T47D (cell line): Measurements from ENCODE around the gene HOXA1.

Experiments used
- DNase-seq, 2 experiments: peaks; one replicate each; pipeline versions ENCODE4 v3.0.0 to v3.0.0-alpha.2; 2011 to 2012; ENCODE audit warnings: low read depth in 1 of 2, low spot score in 1 of 2
- JUND ChIP-seq: IDR thresholded peaks from 2 replicates; pipeline ENCODE4 v1.6.1; 2012; ENCODE audit warnings: low read depth
- in situ Hi-C: cut with HindIII; loops from 2 replicates; pipeline ENCODE4 v1.10.0; 2016; ENCODE audit warnings: low sequenced_read_pairs, low pct_unique_long_range_greater_than_20kb

HOXA1 gene

DNA sequence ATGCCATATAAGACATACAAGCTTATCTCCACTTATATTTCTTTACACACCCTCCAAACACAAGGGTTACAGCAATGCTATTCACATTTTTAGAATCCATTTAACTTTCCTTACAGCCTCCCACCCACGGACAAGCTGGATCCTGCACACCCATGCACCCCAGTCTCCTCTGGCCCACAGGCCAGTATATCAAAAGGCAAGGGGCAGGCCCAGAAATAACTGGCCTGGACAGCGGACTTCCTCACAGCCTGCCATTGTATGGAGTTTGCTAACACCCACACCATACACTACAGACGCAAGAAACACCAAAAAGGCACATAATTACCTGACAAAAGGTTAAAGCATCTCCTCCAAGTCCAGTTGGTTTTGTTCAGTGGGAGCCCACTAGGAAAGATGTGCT lies 22.8 kb upstream of the HOXA1 start:
- no peak for TF ChIP-seq JUND
- in situ Hi-C loops = no loop called here
- DNase-seq = no peak

DNA sequence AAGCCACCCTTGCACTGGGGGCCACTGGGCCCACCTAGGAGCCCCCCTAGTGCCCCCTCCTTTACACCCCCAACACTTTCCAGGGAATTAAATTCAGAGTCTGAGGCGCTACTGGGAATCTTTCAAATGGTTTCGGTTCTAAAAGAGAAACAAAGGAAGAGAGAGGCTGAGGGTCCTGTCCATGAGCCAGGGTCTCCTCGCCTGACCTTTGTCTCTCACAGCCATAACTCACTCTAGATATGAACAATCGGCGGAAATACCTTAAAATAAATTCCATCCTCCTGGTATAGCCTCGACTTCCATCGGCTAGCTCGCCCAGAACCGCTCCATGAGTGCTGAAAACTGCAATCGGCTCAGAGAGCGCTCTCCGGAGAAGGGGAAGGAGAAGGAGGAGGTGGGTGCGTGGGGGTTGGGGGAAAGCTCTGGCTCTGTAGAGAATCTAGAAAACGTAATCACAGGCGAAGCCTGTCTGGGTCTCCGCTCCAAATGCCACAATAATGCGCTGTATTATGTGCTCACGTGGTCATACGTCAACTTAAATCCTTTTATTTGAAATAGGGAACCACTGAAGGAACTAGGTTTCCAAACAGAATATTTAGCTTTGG lies 22.2 kb upstream of the HOXA1 start:
- in situ Hi-C loops = no loop called here
- DNase-seq = no peak
- no peak for TF ChIP-seq JUND

DNA sequence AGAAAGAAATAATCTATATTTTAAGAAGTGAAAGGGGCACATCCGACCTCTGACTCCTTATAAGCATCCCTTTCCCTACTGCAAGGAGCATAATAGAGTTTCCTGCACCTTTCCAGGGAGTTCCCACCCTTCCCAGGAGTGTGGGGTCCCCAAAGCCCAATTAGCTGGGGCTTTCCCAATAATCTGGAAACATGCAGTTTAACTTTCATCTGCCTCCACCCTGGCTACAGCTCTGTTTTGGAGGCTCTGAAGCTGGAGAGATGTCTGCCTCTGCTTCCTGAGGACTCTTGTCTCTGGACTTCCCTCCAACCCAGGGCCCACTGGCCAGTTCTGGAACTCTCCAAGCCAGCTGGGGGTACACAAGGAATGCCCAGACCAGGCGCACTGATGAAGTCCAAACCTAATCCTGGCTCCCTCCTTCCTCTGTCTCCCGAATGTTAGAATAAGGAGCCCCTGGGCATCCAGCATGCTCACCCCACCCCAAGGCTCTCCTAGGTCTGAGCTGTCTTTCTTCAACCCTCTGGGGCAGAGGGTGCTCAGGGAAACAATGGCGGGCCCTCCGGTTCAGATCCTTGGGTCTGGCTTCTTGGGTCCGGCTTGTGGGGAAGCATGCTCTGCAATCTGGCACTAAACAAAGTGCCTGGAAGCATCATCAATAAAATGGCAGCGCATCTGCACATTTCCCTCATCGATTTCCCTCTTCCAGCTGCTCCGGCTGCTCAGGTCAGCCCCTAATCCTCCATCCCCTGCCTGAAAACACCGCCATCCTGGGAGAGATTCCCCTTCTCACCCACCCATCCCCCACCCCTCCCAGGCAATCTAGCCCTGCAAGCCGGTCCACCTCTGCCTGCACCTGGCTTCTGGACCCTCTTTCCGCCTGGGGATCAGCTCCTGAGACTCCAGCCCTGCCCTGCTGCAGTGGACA lies 21.4 kb upstream of the HOXA1 start:
- no peak for TF ChIP-seq JUND
- in situ Hi-C loops = no loop called here
- DNase-seq = no peak

DNA sequence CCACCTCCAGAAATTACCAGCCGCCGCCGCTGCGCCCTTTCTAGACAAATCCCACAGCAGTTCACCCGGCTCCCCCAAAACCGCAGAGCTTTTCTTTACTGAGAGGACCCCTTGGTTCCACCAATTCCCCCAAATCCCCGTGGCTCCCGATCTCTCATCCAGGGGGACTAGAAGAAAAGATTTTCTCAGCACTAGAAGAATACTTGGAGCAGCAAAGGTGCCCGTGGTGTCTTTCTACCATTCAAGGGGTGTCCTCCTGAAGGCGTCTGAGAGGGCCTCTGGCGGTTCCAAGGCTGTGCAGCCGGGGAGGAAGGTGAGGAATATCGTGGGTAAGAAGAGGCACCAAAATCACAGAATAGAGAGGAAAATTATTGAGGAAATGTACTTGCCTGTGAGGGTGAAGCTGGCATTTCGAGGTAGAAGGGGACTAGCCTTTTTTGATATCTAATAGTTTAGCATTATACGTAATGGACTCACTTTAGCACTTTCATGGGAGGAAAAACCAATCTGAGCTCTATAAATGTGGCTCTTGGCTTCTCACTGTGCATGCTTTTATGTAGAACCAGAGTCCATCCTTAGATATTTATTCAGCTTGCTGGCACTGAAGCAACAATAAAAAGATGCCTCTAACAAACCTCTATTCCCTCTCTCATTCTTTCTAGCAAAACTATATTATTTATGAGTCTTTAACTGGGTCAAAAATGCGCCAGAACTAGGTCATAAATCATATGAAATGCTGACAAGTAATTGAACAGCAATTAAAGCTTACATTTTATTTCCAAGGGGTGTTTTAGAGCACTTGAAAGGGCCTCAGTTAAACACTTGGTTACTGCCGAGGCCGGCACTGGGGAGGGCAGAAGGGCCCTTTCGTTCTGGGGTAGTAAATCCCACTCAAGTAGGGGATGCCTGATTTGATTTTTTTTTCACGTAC lies 20.5 kb upstream of the HOXA1 start:
- in situ Hi-C loops = no loop called here
- DNase-seq = no peak
- TF ChIP-seq JUND = no peak

DNA sequence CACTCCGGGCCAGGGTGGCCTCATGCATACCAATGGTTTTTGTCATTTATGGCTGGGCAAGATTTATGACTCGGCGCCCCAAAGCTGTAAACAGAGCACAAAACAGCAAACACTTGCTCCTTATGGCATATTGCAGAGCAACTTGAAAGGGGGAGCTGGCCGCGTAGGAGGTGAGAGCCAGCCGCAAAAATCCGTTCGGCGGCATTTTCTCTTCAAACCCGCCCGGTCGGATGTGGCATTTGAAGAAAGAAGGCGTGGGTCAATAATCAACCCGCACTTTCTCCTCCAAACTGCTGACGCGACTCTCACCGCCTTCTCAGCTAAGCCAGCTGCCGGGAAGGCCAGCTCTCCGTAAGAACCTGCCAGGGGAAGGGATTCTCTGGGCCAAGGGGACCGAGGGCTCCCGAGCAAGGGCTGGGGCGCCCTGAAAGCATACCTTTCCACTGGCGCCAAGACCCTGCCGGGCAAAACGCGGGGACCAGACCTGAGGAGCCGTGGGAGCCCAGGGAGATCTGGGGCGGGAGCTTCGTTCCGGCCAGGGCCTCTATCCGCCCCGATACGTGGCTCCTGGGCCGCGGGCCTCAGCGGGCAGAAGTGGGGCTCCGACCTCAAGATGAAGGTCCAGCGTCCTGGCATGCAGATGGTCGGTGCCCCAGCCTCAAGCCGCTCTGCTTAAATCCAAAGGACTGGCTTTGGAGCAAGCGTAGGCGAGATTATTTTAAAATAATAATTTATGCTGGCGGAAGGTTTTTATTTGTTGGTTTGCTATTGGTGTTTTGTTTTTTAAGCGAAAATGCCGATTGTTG lies 19.6 kb upstream of the HOXA1 start:
- no peak for DNase-seq
- no peak for TF ChIP-seq JUND
- in situ Hi-C loops = no loop called here

DNA sequence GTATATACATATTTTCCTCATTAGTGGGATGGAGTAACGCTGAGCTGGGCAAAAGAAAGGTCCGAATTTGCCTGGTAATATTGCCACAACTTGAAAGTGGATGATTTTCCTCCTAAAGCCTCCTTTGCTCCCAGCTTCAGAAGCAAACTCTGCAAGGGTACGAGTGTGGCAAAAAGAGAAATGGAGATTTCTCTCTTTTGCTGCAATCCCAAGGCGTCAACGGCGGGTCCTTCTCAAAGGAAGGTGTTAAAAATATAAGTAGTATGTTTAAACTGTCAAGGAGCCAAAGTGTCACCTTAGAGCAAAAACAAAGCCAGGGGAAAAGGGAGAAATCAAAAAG lies 19.1 kb upstream of the HOXA1 start:
- no peak for DNase-seq
- in situ Hi-C loops = no loop called here
- no peak for TF ChIP-seq JUND

DNA sequence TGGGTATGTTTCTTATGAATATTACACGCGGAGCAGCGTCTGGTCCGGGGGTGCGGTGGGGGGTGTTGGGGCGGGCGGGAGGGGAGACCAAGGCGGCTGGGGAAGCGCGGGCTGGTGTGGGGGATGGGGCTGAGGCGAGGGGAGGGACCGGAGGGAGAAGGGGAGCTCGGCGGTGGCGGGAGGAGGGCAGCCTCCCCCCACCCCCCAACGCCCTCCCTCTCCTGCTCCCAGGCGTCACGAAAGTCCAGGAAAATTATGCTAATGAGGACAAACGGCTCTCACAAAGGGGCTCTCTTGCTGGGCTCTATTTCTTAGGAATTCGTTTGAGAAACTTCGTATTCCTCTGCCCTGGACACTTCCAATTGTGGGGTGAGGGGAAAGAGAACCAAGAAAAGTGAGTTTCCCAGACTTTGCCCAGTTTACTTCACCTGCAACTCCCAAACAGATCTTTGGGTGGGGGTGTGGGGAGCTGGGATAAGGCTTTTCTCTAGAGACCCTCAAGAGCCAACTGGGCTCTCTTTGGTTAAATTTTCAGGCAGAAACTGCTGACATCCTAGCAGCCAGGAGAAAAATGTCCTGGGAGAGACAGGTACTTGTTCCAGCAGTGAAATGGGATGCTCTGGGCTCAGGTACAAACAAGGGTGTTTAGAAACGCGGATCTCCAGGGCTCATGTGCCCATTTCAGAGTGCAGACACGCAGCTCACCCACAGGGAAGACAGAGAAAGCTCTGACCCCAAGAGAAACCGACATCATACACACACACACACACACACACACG lies 18.4 kb upstream of the HOXA1 start:
- TF ChIP-seq JUND = no peak
- DNase-seq = no peak
- in situ Hi-C loops = no loop called here

DNA sequence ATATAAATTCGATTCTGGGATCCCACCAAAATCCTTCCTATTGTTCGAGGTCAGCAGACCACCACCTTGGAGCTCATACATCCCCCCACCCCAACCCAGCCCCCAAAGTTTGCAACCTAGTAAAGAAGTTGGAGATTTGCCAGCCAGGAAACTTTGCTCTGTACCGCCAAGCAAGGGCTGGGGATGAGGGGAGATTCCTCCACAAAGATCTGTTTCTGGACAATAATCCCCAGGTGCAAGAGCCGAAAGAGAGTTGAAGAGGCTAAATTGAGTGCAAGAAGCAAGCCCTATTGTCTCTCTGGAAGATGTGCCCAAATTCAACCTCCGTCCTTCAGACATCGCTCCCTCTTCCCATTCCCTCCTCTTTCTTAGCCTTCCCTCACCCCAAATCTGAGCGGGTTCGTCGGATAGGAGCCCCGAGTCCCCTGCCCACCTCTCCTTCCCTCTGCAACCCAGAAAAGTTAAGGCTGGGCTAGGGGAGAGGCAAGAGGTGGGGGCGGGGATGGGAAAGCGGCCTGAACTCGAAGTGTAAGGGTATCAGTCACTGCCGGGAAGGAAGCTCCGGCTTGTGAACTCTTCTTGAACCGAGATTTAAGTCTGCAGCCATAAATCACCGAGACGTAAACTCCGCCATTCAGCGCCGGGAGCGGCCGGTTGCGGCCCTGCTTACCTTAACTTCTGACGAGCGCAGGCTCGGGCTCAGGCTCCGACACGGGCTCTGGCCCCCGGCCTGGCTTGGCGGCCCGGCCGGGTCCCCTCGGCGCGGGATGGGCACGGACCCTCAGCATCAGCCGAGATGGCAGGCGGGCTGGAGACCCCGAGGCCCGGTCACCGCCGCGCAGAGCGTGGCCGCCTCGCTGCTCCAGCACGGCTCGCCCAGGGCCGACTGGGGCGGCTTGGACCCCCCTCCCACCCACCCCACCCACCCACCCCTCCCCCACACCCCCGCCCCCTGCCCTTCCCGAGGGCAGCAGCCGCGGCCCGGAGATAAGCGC lies 17.5 kb upstream of the HOXA1 start:
- no peak for TF ChIP-seq JUND
- in situ Hi-C loops = no loop called here
- no peak for DNase-seq

DNA sequence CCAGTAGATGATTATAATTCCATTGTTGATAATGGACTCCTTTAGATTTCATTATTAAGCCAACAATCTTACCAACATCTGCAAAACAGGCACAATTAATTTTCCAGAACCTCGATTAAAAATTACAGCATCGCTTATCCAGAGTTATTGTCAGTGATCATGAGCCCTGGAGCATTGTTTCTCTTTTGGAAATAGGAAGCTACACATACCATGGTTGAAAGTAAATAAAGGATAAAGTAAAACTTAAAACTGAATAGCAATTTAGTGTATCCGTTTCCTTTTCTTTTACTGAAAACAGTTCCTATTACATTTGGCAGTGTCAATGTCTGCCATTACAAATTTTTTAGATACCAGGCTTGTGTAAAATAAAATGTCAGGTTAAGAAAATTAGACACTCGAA lies 16.6 kb upstream of the HOXA1 start:
- no peak for DNase-seq
- TF ChIP-seq JUND = no peak
- in situ Hi-C loops = no loop called here

DNA sequence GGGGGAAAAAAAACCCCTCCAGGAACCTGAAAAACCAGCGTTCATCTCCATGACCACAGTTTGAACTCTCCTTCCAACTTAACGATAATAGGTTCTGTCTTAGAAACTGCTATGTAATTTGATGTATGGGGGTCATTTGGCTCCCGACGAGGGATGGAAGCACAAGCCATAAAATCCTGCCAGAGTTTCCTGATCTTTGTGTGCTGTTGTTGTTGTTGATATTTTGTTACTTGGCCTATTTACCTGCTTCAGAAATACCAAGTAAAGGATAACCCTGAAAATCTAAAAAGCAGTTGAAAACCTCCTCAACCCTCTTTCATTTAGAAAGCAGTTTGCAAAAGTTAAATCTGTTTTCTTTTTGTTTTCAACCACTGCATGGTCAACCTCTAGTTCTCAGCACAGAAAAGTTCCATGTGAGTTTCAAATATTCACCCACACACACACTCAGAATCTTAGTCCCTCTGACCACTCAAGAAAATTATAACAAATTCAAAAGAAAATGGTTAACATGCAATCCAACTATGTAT lies 16.0 kb upstream of the HOXA1 start:
- in situ Hi-C loops = no loop called here
- no peak for TF ChIP-seq JUND
- no peak for DNase-seq
